Loucy (cell line): ENCODE data around the gene LCOR.

Experiments
- H2AFZ ChIP-seq: fragments of 200-600 bp; sonication (generic); 2 replicates; pipeline ENCODE4 v1.6.0; 2016; ENCODE audit warnings: antibody characterized with exemption, mild to moderate bottlenecking, low read length, moderate library complexity
- H3F3A ChIP-seq: fragments of 200-600 bp; 2 replicates; pipeline ENCODE4 v1.6.0; 2016; ENCODE audit warnings: antibody characterized with exemption, low read depth, mild to moderate bottlenecking
- H3K27me3 ChIP-seq: fragments of 200-600 bp; sonication (generic); 2 replicates; pipeline ENCODE4 v1.6.1; 2014; ENCODE audit warnings: low read length, mild to moderate bottlenecking; ENCODE audit not compliant: insufficient read depth, poor library complexity, severe bottlenecking
- H3K36me3 ChIP-seq: fragments of 200-600 bp; sonication (generic); 2 replicates; pipeline ENCODE4 v1.6.1; 2016; ENCODE audit warnings: low read length; ENCODE audit not compliant: insufficient read depth
- H3K4me1 ChIP-seq: fragments of 200-600 bp; sonication (generic); 2 replicates; pipeline ENCODE4 v1.5.1; 2014; ENCODE audit warnings: low read length, mild to moderate bottlenecking; ENCODE audit not compliant: insufficient read depth, poor library complexity, severe bottlenecking
- H3K4me2 ChIP-seq: fragments of 200-600 bp; sonication (generic); 2 replicates; pipeline ENCODE4 v1.6.0; 2014; ENCODE audit warnings: antibody characterized with exemption, low read length, low read depth, mild to moderate bottlenecking; ENCODE audit not compliant: poor library complexity, severe bottlenecking
- H3K4me3 ChIP-seq: fragments of 200-600 bp; sonication (generic); 2 replicates; pipeline ENCODE4 v1.5.1; 2014; ENCODE audit warnings: low read length, mild to moderate bottlenecking, mixed read lengths; ENCODE audit not compliant: poor library complexity, severe bottlenecking
- H3K79me2 ChIP-seq: fragments of 200-600 bp; sonication (generic); 2 replicates; pipeline ENCODE4 v1.6.1; 2014; ENCODE audit warnings: low read length; ENCODE audit not compliant: insufficient read depth
- H3K9ac ChIP-seq: fragments of 200-600 bp; sonication (generic); 2 replicates; pipeline ENCODE4 v1.6.0; 2014; ENCODE audit warnings: mild to moderate bottlenecking, low read depth, low read length, moderate library complexity; ENCODE audit not compliant: poor library complexity, severe bottlenecking
- H3K9me2 ChIP-seq: fragments of 200-600 bp; sonication (generic); replicated peaks from 2 replicates; pipeline ENCODE4 v1.6.1; 2016; ENCODE audit warnings: low read depth, low read length, mixed read lengths
- H3K9me3 ChIP-seq: fragments of 200-600 bp; sonication (generic); 2 replicates; pipeline ENCODE4 v1.6.1; 2014; ENCODE audit warnings: mild to moderate bottlenecking, antibody characterized with exemption, low read length, low read depth; ENCODE audit not compliant: insufficient read depth
- H4K20me1 ChIP-seq: fragments of 200-600 bp; sonication (generic); 2 replicates; pipeline ENCODE4 v1.6.0; 2014; ENCODE audit warnings: antibody characterized with exemption, low read length, mild to moderate bottlenecking; ENCODE audit not compliant: insufficient read depth, poor library complexity, severe bottlenecking
- CTCF ChIP-seq: fragments of 200-600 bp; sonication (generic); conservative IDR thresholded peaks from 2 replicates; pipeline ENCODE4 v1.5.1; 2014; ENCODE audit warnings: mild to moderate bottlenecking, antibody characterized with exemption, low read length
- EZH2phosphoT487 ChIP-seq: fragments of 200-600 bp; IDR thresholded peaks from 2 replicates; pipeline ENCODE4 v1.6.1; 2018; ENCODE audit warnings: antibody characterized with exemption, mild to moderate bottlenecking, moderate library complexity, borderline replicate concordance

LCOR gene

GRCh38 chr10:96987842-96988175, 155.7 kb downstream of the LCOR start:
- Histone ChIP-seq H3K36me3 (peaks cover 9% of the 10 kb centered on the region; the same call in 1 of the 2 replicates), H3K4me2 (no peak overlapping the region), H3K27me3 (no peaks in the 10 kb centered on the region), H3K79me2 (no peaks in the 10 kb centered on the region), H3K4me1 (peaks cover 3% of the 10 kb centered on the region), H3K9me3 (no peaks in the 10 kb centered on the region), H3K4me3 (no peak overlapping the region), H3K9me2 (no peaks in the 10 kb centered on the region), H3F3A (no peaks in the 10 kb centered on the region), H3K9ac (no peak overlapping the region), H2AFZ (no peak overlapping the region), H4K20me1 (no peaks in the 10 kb centered on the region)
- TF ChIP-seq CTCF (no peak), EZH2phosphoT487 (no peak)

GRCh38 chr10:96988426-96988825, 156.3 kb downstream of the LCOR start:
- no peaks in the 10 kb centered on the region for H3K9me2 ChIP-seq
- no peaks in the 10 kb centered on the region for H3F3A ChIP-seq
- H3K9me3 ChIP-seq = no peaks in the 10 kb centered on the region
- TF ChIP-seq CTCF = no peak
- TF ChIP-seq EZH2phosphoT487 = no peak
- no peaks in the 10 kb centered on the region for H4K20me1 ChIP-seq
- peaks cover 8% of the 10 kb centered on the region for H3K4me1 ChIP-seq
- no peak overlapping the region for H3K4me3 ChIP-seq
- H3K79me2 ChIP-seq = no peaks in the 10 kb centered on the region
- no peak overlapping the region for H2AFZ ChIP-seq
- no peak overlapping the region for H3K4me2 ChIP-seq
- peaks cover 3% of the 10 kb centered on the region; the same call in 1 of the 2 replicates for H3K36me3 ChIP-seq
- H3K27me3 ChIP-seq = no peaks in the 10 kb centered on the region
- H3K9ac ChIP-seq = no peak overlapping the region

- Histone ChIP-seq H3K4me3 (no peak overlapping the region), H3K9ac (no peak overlapping the region), H2AFZ (no peak overlapping the region)
Measured at GRCh38 chr10:96991313-96991841, 159.3 kb downstream of the LCOR start.

More at GRCh38 chr10:96991313-96991841, 159.3 kb downstream of the LCOR start:
- Histone ChIP-seq H3K4me2 (no peak overlapping the region), H3K9me2 (no peaks in the 10 kb centered on the region), H3F3A (no peaks in the 10 kb centered on the region), H3K27me3 (no peaks in the 10 kb centered on the region), H4K20me1 (no peaks in the 10 kb centered on the region), H3K4me1 (peaks cover 8% of the 10 kb centered on the region), H3K36me3 (no peaks in the 10 kb centered on the region), H3K79me2 (no peaks in the 10 kb centered on the region), H3K9me3 (no peaks in the 10 kb centered on the region)
- TF ChIP-seq CTCF = no peak
- no peak for TF ChIP-seq EZH2phosphoT487
